Esophagus squamous epithelium (tissue), 4 donors: Measurements from ENCODE around the gene GBF1.

ENCODE experiments used
- CTCF ChIP-seq, 6 experiments: fragments of 450-650 bp in 4 of 6; fragments of 200-600 bp in 2 of 6; sonication (generic) in 2 of 6; IDR thresholded peaks; one replicate each; pipeline ENCODE4 v1.5.1; 2016 to 2019; ENCODE audit warnings: antibody characterized with exemption in 6 of 6, mild to moderate bottlenecking in 4 of 6, moderate library complexity in 4 of 6
- POLR2A ChIP-seq, 4 donors: fragments of 450-650 bp; IDR thresholded peaks; one replicate each; pipeline ENCODE4 v1.6.1; 2017; ENCODE audit warnings: antibody characterized with exemption in 4 of 4, mild to moderate bottlenecking in 4 of 4, moderate library complexity in 3 of 4

GRCh38 chr10:102406815-102407214 is 161.5 kb downstream of the GBF1 start:
- TF ChIP-seq CTCF (IDR thresholded peaks at IDR 0.05) (no peak), POLR2A (IDR thresholded peaks at IDR 0.05) (no peak)
